ENCODE measurements around the gene PDE4D.

DNA sequence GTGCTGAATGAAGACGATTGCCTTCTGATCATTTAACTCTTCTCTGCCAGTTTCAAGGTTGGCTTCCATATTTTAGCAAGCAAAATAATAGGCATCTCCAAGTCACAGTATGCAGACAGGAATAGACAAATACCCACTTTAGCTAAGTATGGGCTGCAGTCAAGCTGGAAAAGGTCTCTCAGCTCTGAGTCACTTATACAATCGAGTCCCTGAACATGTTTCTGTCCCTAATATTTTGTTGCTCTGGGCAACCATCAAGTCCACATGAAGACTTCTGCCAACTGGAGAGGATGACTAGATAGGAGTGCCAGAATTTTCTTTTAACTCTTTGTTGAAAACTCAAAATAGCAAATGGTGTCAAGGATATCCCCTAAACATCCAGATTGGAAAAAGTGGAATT lies 735.4 kb downstream of the PDE4D start:
- TF ChIP-seq EP300 (IDR thresholded peaks at IDR 0.05) (no peak), POLR2A (IDR thresholded peaks at IDR 0.05) (no peak)
- TF ChIP-seq, protein P1, sequence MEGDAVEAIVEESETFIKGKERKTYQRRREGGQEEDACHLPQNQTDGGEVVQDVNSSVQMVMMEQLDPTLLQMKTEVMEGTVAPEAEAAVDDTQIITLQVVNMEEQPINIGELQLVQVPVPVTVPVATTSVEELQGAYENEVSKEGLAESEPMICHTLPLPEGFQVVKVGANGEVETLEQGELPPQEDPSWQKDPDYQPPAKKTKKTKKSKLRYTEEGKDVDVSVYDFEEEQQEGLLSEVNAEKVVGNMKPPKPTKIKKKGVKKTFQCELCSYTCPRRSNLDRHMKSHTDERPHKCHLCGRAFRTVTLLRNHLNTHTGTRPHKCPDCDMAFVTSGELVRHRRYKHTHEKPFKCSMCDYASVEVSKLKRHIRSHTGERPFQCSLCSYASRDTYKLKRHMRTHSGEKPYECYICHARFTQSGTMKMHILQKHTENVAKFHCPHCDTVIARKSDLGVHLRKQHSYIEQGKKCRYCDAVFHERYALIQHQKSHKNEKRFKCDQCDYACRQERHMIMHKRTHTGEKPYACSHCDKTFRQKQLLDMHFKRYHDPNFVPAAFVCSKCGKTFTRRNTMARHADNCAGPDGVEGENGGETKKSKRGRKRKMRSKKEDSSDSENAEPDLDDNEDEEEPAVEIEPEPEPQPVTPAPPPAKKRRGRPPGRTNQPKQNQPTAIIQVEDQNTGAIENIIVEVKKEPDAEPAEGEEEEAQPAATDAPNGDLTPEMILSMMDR (IDR thresholded peaks at IDR 0.05), result no peak

Measured in tibial nerve (tissue), 4 donors.